NT2/D1 (cell line): ENCODE data around the gene TMEM258.

Source experiments
- YY1 ChIP-seq: IDR thresholded peaks from 2 replicates; pipeline ENCODE4 v1.6.1; 2011; ENCODE audit not compliant: insufficient read length, insufficient read depth
- ZNF274 ChIP-seq: IDR thresholded peaks from 2 replicates; pipeline ENCODE4 v1.6.1; 2011; ENCODE audit warnings: mild to moderate bottlenecking, low read depth, low read length

DNA sequence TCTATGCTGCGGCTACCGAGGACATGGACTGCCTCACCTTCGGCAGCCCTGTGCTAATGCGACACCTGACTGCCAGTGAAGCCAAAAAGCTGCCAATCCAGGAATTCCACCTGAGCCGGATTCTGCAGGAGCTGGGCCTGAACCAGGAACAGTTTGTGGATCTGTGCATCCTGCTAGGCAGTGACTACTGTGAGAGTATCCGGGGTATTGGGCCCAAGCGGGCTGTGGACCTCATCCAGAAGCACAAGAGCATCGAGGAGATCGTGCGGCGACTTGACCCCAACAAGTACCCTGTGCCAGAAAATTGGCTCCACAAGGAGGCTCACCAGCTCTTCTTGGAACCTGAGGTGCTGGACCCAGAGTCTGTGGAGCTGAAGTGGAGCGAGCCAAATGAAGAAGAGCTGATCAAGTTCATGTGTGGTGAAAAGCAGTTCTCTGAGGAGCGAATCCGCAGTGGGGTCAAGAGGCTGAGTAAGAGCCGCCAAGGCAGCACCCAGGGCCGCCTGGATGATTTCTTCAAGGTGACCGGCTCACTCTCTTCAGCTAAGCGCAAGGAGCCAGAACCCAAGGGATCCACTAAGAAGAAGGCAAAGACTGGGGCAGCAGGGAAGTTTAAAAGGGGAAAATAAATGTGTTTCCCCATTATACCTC, 3.6 kb upstream of the TMEM258 start:
- TF ChIP-seq YY1 (no peak), ZNF274 (no peak)
